Hematopoietic multipotent progenitor cell treated with erythropoietin and hydrocortisone succinate and interleukin-3 and kit ligand, for 15 days (in vitro differentiated cells): Measurements from ENCODE around the gene CAPN15.
"Not testable (repeated sequence)": the region's sequence is repeated elsewhere in the genome, so short reads cannot be mapped to it uniquely, and the experiment has no call there.

Experiments used
- DNase-seq: peaks from one replicate; pipeline ENCODE4 v3.0.0-alpha.2; 2015; ENCODE audit warnings: low spot score

CAPN15 gene

GRCh38 chr16:507527-507926, 20.0 kb upstream of the CAPN15 start:
- DNase-seq, result not testable (repeated sequence)

- DNase-seq, result no peak
Observed at GRCh38 chr16:507996-508395, 19.5 kb upstream of the CAPN15 start.

GRCh38 chr16:508884-509736, 18.4 kb upstream of the CAPN15 start:
- DNase-seq, result peak; percentile 33

GRCh38 chr16:510066-510825, 17.3 kb upstream of the CAPN15 start:
- peak; percentile 17 for DNase-seq

GRCh38 chr16:512802-513201, 14.7 kb upstream of the CAPN15 start:
- no peak for DNase-seq

- no peak for DNase-seq
Observed at GRCh38 chr16:513950-514349, 13.6 kb upstream of the CAPN15 start.

- peak; percentile 37 for DNase-seq
Observed at GRCh38 chr16:515175-515938, 12.2 kb upstream of the CAPN15 start.

GRCh38 chr16:515939-516226, 11.6 kb upstream of the CAPN15 start:
- no peak for DNase-seq

- peak; percentile 73 for DNase-seq
Observed at GRCh38 chr16:516301-516700, 11.2 kb upstream of the CAPN15 start.

GRCh38 chr16:518858-519257, 8.7 kb upstream of the CAPN15 start:
- no peak for DNase-seq

- no peak for DNase-seq
Observed at GRCh38 chr16:519425-519824, 8.1 kb upstream of the CAPN15 start.

- no peak for DNase-seq
Observed at GRCh38 chr16:519841-520687, 7.4 kb upstream of the CAPN15 start.

- DNase-seq, result no peak
Observed at GRCh38 chr16:520847-521246, 6.7 kb upstream of the CAPN15 start.

GRCh38 chr16:521381-522210, 5.9 kb upstream of the CAPN15 start:
- DNase-seq, result no peak

GRCh38 chr16:522320-523096, 5.0 kb upstream of the CAPN15 start:
- no peak for DNase-seq

GRCh38 chr16:523097-523741, 4.3 kb upstream of the CAPN15 start:
- DNase-seq, result no peak

- no peak for DNase-seq
Observed at GRCh38 chr16:524274-525040, 3.1 kb upstream of the CAPN15 start.

- DNase-seq, result no peak
Observed at GRCh38 chr16:525123-525519, 2.4 kb upstream of the CAPN15 start.
